H1 (cell line): Measurements from ENCODE around the gene GLOD4. TPM values are rescaled to one million over a fixed set of nuclear protein-coding genes. Genes with fewer than 3 reads are reported as not detected.

Experiments
- BCL11A ChIP-seq, 2 experiments: IDR thresholded peaks; one replicate each; pipeline ENCODE4 v1.6.1; 2011; ENCODE audit warnings: low read depth in 2 of 2, low read length in 2 of 2, mild to moderate bottlenecking in 2 of 2
- CHD7 ChIP-seq: fragments of 300-600 bp; sonication (generic); IDR thresholded peaks from 2 replicates; pipeline ENCODE4 v1.7.1; 2012; ENCODE audit warnings: low read length, moderate library complexity, mild to moderate bottlenecking, inconsistent platforms; ENCODE audit not compliant: insufficient replicate concordance
- MAFK ChIP-seq: IDR thresholded peaks from 2 replicates; pipeline ENCODE4 v1.6.1; 2012; ENCODE audit warnings: low read depth, mild to moderate bottlenecking, improper control_type of control experiment, low read length
- RNF2 ChIP-seq: fragments of 200-900, 300-1000 bp; sonication (generic); IDR thresholded peaks from 2 replicates; pipeline ENCODE4 v1.7.1; 2016; ENCODE audit warnings: borderline replicate concordance, low read depth, mild to moderate bottlenecking, antibody characterized with exemption, low read length; ENCODE audit not compliant: poor library complexity, severe bottlenecking; ENCODE audit errors: missing control alignments
- TEAD4 ChIP-seq: IDR thresholded peaks from 2 replicates; pipeline ENCODE4 v1.6.1; 2012; ENCODE audit warnings: low read depth, low read length, inconsistent platforms, mixed read lengths
- USF2 ChIP-seq: IDR thresholded peaks from 2 replicates; pipeline ENCODE4 v1.6.1; 2011; ENCODE audit warnings: low read length, improper control_type of control experiment
- YY1 ChIP-seq: IDR thresholded peaks from 2 replicates; pipeline ENCODE4 v1.6.1; 2011; ENCODE audit warnings: low read depth, mild to moderate bottlenecking, low read length
- polyA plus RNA-seq, 7 experiments: library from polyadenylated mRNA; depleted of rRNA in 3 of 7; stranded (reverse) in 5 of 7; unstranded in 2 of 7; fragments of >200 nt in 5 of 7; fragments of 200-250 nt in 2 of 7; gene quantifications; 1 replicate in 5 of 7; 2 replicates in 1 of 7; 4 replicates in 1 of 7; pipeline versions ENCODE4 v1.2.1 to v1.2.3, GENCODE V29; 2011 to 2013; ENCODE audit warnings: missing spikeins in 2 of 7, mixed read lengths in 2 of 7
- total RNA-seq: library from RNA; stranded (reverse); fragmentation: NEBNext Ultra II Directional; extraction: Animal tissue kit (Norgen Biotek cat#: 25700); gene quantifications from 2 replicates; pipeline ENCODE4 v1.2.1, GENCODE V29; 2021

Gene GLOD4
- total and polyA plus RNA-seq, 2 of the 8 experiments (the other 6 are each of a cell fraction or from before 2014, with no cell fraction given) = 36.8 to 81.3 TPM

GRCh38 chr17:812638-813204 is 30.6 kb upstream of the GLOD4 start (continued):
- TF ChIP-seq CHD7 = no peak
- TF ChIP-seq YY1 = no peak
- TF ChIP-seq MAFK = no peak
- TF ChIP-seq BCL11A (IDR thresholded peaks at IDR 0.05; ENCODE audit: low read depth in 2 of 2, low read length in 2 of 2) = no peak
- no peak for TF ChIP-seq USF2
- TF ChIP-seq TEAD4 = no peak
- TF ChIP-seq RNF2 = no peak
